HEK293 (cell line): Measurements from ENCODE around the gene ZNF529.

Experiments used
- CTCF ChIP-seq: fragments of 450-650 bp; formaldehyde crosslinking; IDR thresholded peaks from 2 replicates; pipeline ENCODE4 v1.5.1; 2016; ENCODE audit warnings: missing biosample characterization, missing genetic modification characterization
- ELK4 ChIP-seq: IDR thresholded peaks from 2 replicates; pipeline ENCODE4 v1.6.1; 2011; ENCODE audit warnings: mild to moderate bottlenecking, low read depth, low read length, borderline replicate concordance
- ZBTB20 ChIP-seq: fragments of 450-650 bp; formaldehyde crosslinking; IDR thresholded peaks from 2 replicates; pipeline ENCODE4 v1.5.1; 2016; ENCODE audit warnings: missing biosample characterization, missing genetic modification characterization
- ZNF24 ChIP-seq: fragments of 450-650 bp; formaldehyde crosslinking; IDR thresholded peaks from 2 replicates; pipeline ENCODE4 v1.5.1; 2016; ENCODE audit warnings: missing biosample characterization, missing genetic modification characterization
- ZNF416 ChIP-seq: fragments of 450-650 bp; formaldehyde crosslinking; IDR thresholded peaks from 2 replicates; pipeline ENCODE4 v1.5.1; 2016; ENCODE audit warnings: missing biosample characterization, missing genetic modification characterization
- ZNF629 ChIP-seq: fragments of 450-650 bp; formaldehyde crosslinking; IDR thresholded peaks from 2 replicates; pipeline ENCODE4 v1.5.1; 2017; ENCODE audit warnings: missing biosample characterization, missing genetic modification characterization
- ZNF639 ChIP-seq: fragments of 450-650 bp; formaldehyde crosslinking; IDR thresholded peaks from 2 replicates; pipeline ENCODE4 v1.5.1; 2016; ENCODE audit warnings: missing biosample characterization, missing genetic modification characterization
- ZNF843 ChIP-seq: fragments of 450-650 bp; formaldehyde crosslinking; IDR thresholded peaks from 2 replicates; pipeline ENCODE4 v1.5.1; 2016; ENCODE audit warnings: missing biosample characterization, missing genetic modification characterization

GRCh38 chr19:36497001-36497400, 76.1 kb downstream of the ZNF529 start:
- TF ChIP-seq CTCF (no peak), ZNF24 (tag by site-specific recombination) (no peak), ZBTB20 (tag by site-specific recombination) (no peak), ZNF639 (no peak), ZNF629 (tag by site-specific recombination) (no peak), ELK4 (no peak), ZNF843 (no peak), ZNF416 (no peak)
